PFSK-1 (cell line): Measurements from ENCODE around the gene SLC8A1.

Source experiments
- FOXP2 ChIP-seq: optimal IDR thresholded peaks from 2 replicates; pipeline ENCODE3; 2011; ENCODE audit warnings: borderline replicate concordance, control low read depth, inconsistent platforms; ENCODE audit not compliant: insufficient read depth; ENCODE audit errors: extremely low read length, extremely low read depth
- POLR2AphosphoS5 ChIP-seq: IDR thresholded peaks from 2 replicates; pipeline ENCODE4 v1.6.1; 2012; ENCODE audit warnings: low read depth, mild to moderate bottlenecking, control low read depth, low read length, moderate library complexity
- REST ChIP-seq, 2 experiments: IDR thresholded peaks; 2 replicates each; pipeline versions ENCODE4 v1.6.1 to v1.8.0; 2011 to 2012; ENCODE audit warnings: low read depth in 2 of 2, low read length in 2 of 2, control low read depth in 1 of 2, inconsistent platforms in 1 of 2, mild to moderate bottlenecking in 1 of 2, moderate library complexity in 1 of 2; ENCODE audit not compliant: insufficient read depth in 1 of 2
- SIN3A ChIP-seq: IDR thresholded peaks from 2 replicates; pipeline ENCODE4 v1.6.1; 2012; ENCODE audit warnings: mild to moderate bottlenecking, low read length, moderate library complexity, borderline replicate concordance; ENCODE audit not compliant: insufficient read depth
- TAF1 ChIP-seq: IDR thresholded peaks from 2 replicates; pipeline ENCODE4 v1.6.1; 2012; ENCODE audit warnings: low read length, control low read depth, borderline replicate concordance; ENCODE audit not compliant: insufficient read depth

SLC8A1 gene

GRCh38 chr2:40127890-40128557, 323.9 kb downstream of the SLC8A1 start:
- TF ChIP-seq TAF1, result no peak
- TF ChIP-seq SIN3A, result no peak
- no peak for TF ChIP-seq FOXP2
- TF ChIP-seq POLR2AphosphoS5, result no peak
- TF ChIP-seq REST (IDR thresholded peaks at IDR 0.05; ENCODE audit: insufficient read depth in 1 of 2, low read depth in 2 of 2, low read length in 2 of 2), result no peak

GRCh38 chr2:40127146-40127545, 324.7 kb downstream of the SLC8A1 start:
- TF ChIP-seq POLR2AphosphoS5 (no peak), FOXP2 (no peak), REST (IDR thresholded peaks at IDR 0.05; ENCODE audit: insufficient read depth in 1 of 2, low read depth in 2 of 2, low read length in 2 of 2) (no peak), SIN3A (no peak), TAF1 (no peak)

- TF ChIP-seq FOXP2, result no peak
- TF ChIP-seq SIN3A, result no peak
- no peak for TF ChIP-seq REST (IDR thresholded peaks at IDR 0.05; ENCODE audit: insufficient read depth in 1 of 2, low read depth in 2 of 2, low read length in 2 of 2)
- no peak for TF ChIP-seq TAF1
These were observed 325.9 kb downstream of the SLC8A1 start for GRCh38 chr2:40126006-40126405.

- TF ChIP-seq FOXP2 (no peak), SIN3A (no peak), REST (IDR thresholded peaks at IDR 0.05; ENCODE audit: insufficient read depth in 1 of 2, low read depth in 2 of 2, low read length in 2 of 2) (no peak), POLR2AphosphoS5 (no peak), TAF1 (no peak)
These were observed 328.1 kb downstream of the SLC8A1 start for GRCh38 chr2:40123746-40124145.

- TF ChIP-seq FOXP2, result no peak
- no peak for TF ChIP-seq POLR2AphosphoS5
- TF ChIP-seq SIN3A, result no peak
- TF ChIP-seq REST (IDR thresholded peaks at IDR 0.05; ENCODE audit: insufficient read depth in 1 of 2, low read depth in 2 of 2, low read length in 2 of 2), result no peak
- TF ChIP-seq TAF1, result no peak
These were observed 328.6 kb downstream of the SLC8A1 start for GRCh38 chr2:40123326-40123725.
